GM12892 (cell line): ENCODE data around the gene CNTNAP2.
A peak's percentile ranks its signal among the peaks of the same experiment; 100 is the strongest.
"Not testable (repeated sequence)": the region's sequence is repeated elsewhere in the genome, so short reads cannot be mapped to it uniquely, and the experiment has no call there.

ENCODE experiments used
- DNase-seq: peaks from one replicate; pipeline ENCODE4 v3.0.0; 2011; ENCODE audit not compliant: insufficient read length
- FAIRE-seq: peaks from 2 replicates; lab custom pipeline; 2011; peaks lifted over from hg19 to GRCh38; lab: Jason Lieb, UNC
- POLR2A ChIP-seq: IDR thresholded peaks from 2 replicates; pipeline ENCODE4 v1.6.1; 2011; ENCODE audit warnings: low read depth, low read length, control low read depth
- POLR2AphosphoS5 ChIP-seq: IDR thresholded peaks from 2 replicates; pipeline ENCODE4 v1.6.1; 2011; ENCODE audit warnings: low read depth, low read length, control low read depth
- TAF1 ChIP-seq: IDR thresholded peaks from 2 replicates; pipeline ENCODE4 v1.6.1; 2011; ENCODE audit warnings: low read depth, mild to moderate bottlenecking, control low read depth, low read length, borderline replicate concordance

Gene CNTNAP2

DNA sequence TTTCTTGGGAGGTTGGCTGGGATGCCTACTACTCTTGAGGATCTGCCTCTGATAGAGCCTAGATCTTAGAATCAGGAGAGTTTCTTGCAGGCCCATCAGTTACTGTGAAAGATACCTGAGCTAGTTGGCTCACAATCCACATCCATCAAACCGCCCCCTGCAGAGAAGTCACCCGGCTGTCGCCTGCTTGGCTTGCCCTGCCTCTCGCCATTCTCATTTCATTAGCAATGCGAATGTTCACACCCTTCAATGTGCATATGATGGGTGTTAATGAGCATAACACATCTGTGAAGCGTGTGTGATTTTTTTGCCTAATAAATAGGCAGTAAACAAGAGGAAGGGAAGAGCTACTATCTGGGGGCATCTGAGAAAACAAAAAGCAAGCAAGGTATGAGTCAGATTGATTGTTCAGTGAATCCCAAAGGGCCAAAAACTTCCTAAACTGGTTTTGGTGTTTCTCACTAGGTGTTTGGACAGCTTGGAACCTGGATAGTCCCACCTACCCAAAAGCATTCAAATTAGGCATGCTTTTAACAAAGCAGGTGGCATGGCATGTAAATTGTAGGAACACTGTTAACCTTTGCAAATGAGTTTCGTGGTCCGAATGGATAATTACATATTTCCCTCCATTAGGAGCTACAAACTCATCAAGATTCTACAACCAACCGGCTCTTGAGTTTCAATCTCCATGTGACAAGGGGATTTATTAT is 2201.7 kb downstream of the CNTNAP2 start:
- no peak for TF ChIP-seq POLR2A
- no peak for TF ChIP-seq POLR2AphosphoS5
- TF ChIP-seq TAF1 = no peak
- FAIRE-seq (no peak), DNase-seq (no peak)

DNA sequence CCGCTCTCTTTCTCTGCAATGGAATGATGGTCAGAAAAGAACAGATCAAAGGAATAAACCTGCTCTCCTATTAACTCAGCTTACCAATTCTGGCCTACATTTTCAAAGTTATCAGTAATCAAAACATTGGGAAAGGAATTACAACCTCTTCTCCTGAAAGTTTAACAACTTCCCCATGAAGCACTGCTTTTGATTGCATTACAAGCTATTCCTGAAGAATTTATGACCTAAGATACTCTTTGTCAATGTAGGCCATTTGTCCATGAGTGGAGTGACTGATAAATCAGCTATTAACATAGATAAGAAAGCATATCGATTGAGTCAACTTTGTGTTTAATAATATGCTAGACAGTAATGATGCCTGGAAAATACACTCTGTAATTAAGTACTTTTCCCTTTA is 2202.2 kb downstream of the CNTNAP2 start:
- FAIRE-seq = no peak
- no peak for DNase-seq
- TF ChIP-seq POLR2AphosphoS5 (no peak), TAF1 (no peak), POLR2A (no peak)

GRCh38 chr7:148319316-148319808 is 2202.8 kb downstream of the CNTNAP2 start:
- no peak for FAIRE-seq
- TF ChIP-seq TAF1 (no peak), POLR2A (no peak), POLR2AphosphoS5 (no peak)

GRCh38 chr7:148325208-148325607 is 2208.6 kb downstream of the CNTNAP2 start:
- TF ChIP-seq POLR2A (no peak), TAF1 (no peak), POLR2AphosphoS5 (no peak)
- FAIRE-seq (peak; percentile 50), DNase-seq (no peak)

More at GRCh38 chr7:148319316-148319808, 2202.8 kb downstream of the CNTNAP2 start:
- DNase-seq = no peak

- no peak for DNase-seq
- TF ChIP-seq POLR2AphosphoS5 = no peak
- no peak for TF ChIP-seq TAF1
- no peak for TF ChIP-seq POLR2A
- FAIRE-seq = no peak
These were observed 2210.8 kb downstream of the CNTNAP2 start for GRCh38 chr7:148327379-148327778.

GRCh38 chr7:148328906-148329305 is 2212.3 kb downstream of the CNTNAP2 start:
- DNase-seq (no peak), FAIRE-seq (no peak)
- TF ChIP-seq TAF1 = no peak

- TF ChIP-seq TAF1 = no peak
- TF ChIP-seq POLR2A = no peak
- TF ChIP-seq POLR2AphosphoS5 = no peak
- FAIRE-seq (no peak), DNase-seq (no peak)
These were observed 2213.7 kb downstream of the CNTNAP2 start for GRCh38 chr7:148330124-148330818.

DNA sequence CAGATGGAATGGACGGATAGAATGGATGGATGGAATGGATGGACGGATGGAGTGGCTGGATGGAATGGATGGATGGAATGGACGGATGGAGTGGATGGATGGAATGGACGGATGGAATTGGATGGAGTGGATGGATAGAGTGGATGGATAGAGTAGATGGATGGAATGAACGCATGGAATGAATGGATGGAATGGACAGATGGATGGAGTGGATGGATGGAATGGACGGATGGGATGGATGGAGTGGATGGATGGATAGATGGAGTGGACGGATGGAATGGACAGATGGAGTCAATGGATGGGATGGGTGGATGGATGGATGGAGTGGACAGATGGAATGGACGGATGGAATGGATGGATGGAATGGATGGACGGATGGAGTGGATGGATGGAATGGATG is 2214.2 kb downstream of the CNTNAP2 start:
- DNase-seq = no peak
- FAIRE-seq = no peak
- TF ChIP-seq POLR2AphosphoS5 (no peak), POLR2A (no peak), TAF1 (no peak)

- not testable (repeated sequence) for DNase-seq
- FAIRE-seq = peak; percentile 96
These were observed 2214.9 kb downstream of the CNTNAP2 start for GRCh38 chr7:148331456-148331855.

GRCh38 chr7:148332191-148333186 is 2215.9 kb downstream of the CNTNAP2 start:
- no peak for FAIRE-seq
- no peak for TF ChIP-seq POLR2A
- TF ChIP-seq POLR2AphosphoS5 = no peak
- no peak for TF ChIP-seq TAF1
- no peak for DNase-seq

- FAIRE-seq = no peak
- no peak for DNase-seq
- TF ChIP-seq TAF1 (no peak), POLR2AphosphoS5 (no peak), POLR2A (no peak)
These were observed 2217.9 kb downstream of the CNTNAP2 start for GRCh38 chr7:148334441-148334956.
